Osteocyte (in vitro differentiated cells): ENCODE results near the gene OCIAD1. TPM values are rescaled to one million over a fixed set of nuclear protein-coding genes. Genes with fewer than 3 reads are reported as not detected.

Source experiments
- DNase-seq: peaks from one replicate; pipeline ENCODE4 v3.0.0; 2021; ENCODE audit warnings: mixed read lengths; ENCODE audit not compliant: unreplicated experiment; ENCODE audit errors: extremely low spot score
- H3K27ac Mint-ChIP-seq: one replicate; pipeline ENCODE4 v1.8.0; 2021; ENCODE audit warnings: mild to moderate bottlenecking, mixed read lengths; ENCODE audit not compliant: unreplicated experiment
- H3K27me3 Mint-ChIP-seq: one replicate; pipeline ENCODE4 v1.8.0; 2021; ENCODE audit warnings: mixed read lengths; ENCODE audit not compliant: unreplicated experiment
- H3K36me3 Mint-ChIP-seq: one replicate; pipeline ENCODE4 v1.8.0; 2021; ENCODE audit warnings: mixed read lengths; ENCODE audit not compliant: unreplicated experiment
- H3K4me1 Mint-ChIP-seq: one replicate; pipeline ENCODE4 v1.8.0; 2021; ENCODE audit warnings: mixed read lengths; ENCODE audit not compliant: unreplicated experiment
- H3K4me3 Mint-ChIP-seq: one replicate; pipeline ENCODE4 v1.8.0; 2021; ENCODE audit warnings: mild to moderate bottlenecking, moderate library complexity, mixed read lengths; ENCODE audit not compliant: unreplicated experiment
- H3K9me3 Mint-ChIP-seq: one replicate; pipeline ENCODE4 v1.8.0; 2021; ENCODE audit warnings: mixed read lengths; ENCODE audit not compliant: unreplicated experiment
- total RNA-seq: library from RNA; stranded (reverse); gene quantifications from 2 replicates; pipeline ENCODE4 v1.2.1, GENCODE V29; 2021
- TF ChIP-seq, protein P1 (sequence below): fragments of 200-600 bp; sonication (generic); IDR thresholded peaks from 2 replicates; pipeline ENCODE4 v1.5.0; 2021; ENCODE audit warnings: antibody characterized with exemption, mild to moderate bottlenecking, moderate library complexity

Gene OCIAD1
- total RNA-seq, 1 donor from 2014 or later: 165 TPM

DNA sequence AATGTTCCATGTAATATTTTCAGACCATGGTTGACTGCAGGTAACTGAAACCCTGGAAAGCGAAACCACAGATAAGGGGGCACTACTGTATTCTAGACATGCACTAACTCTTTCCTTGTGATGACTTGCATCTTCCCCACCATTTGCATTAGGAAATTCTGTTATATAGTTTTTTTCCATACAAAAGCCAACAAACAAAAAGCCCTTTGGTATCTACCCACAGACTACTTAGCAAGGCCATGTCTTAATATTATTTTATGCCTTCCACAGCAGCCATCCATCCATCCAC, 23.5 kb downstream of the OCIAD1 start:
- TF ChIP-seq, protein P1, sequence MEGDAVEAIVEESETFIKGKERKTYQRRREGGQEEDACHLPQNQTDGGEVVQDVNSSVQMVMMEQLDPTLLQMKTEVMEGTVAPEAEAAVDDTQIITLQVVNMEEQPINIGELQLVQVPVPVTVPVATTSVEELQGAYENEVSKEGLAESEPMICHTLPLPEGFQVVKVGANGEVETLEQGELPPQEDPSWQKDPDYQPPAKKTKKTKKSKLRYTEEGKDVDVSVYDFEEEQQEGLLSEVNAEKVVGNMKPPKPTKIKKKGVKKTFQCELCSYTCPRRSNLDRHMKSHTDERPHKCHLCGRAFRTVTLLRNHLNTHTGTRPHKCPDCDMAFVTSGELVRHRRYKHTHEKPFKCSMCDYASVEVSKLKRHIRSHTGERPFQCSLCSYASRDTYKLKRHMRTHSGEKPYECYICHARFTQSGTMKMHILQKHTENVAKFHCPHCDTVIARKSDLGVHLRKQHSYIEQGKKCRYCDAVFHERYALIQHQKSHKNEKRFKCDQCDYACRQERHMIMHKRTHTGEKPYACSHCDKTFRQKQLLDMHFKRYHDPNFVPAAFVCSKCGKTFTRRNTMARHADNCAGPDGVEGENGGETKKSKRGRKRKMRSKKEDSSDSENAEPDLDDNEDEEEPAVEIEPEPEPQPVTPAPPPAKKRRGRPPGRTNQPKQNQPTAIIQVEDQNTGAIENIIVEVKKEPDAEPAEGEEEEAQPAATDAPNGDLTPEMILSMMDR: no peak
- no peak overlapping the region for H3K27ac Mint-ChIP-seq
- DNase-seq: no peak
- H3K27me3 Mint-ChIP-seq: no peaks in the 10 kb centered on the region
- H3K4me3 Mint-ChIP-seq: no peak overlapping the region
- no peaks in the 10 kb centered on the region for H3K9me3 Mint-ChIP-seq
- H3K4me1 Mint-ChIP-seq: no peaks in the 10 kb centered on the region
- H3K36me3 Mint-ChIP-seq: peaks cover 42% of the 10 kb centered on the region

DNA sequence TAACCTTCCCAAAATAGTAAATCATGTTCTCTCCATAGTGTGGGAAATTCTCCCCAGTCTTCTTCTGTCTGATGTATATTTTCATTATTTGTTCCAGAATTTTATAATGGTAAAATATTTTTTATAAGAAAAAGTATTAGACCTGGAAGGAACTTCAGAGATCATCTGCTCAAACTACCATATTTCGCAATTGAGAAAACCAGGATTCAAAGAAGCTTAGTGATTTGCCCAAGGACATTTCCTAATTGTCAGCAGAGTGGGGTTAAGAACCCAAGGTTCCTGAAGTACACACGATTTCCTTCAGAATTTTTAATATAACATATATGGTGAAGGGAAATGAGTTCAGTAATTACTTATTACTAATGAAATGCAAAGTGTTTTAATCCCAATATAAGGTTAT, 24.1 kb downstream of the OCIAD1 start:
- peaks cover 42% of the 10 kb centered on the region for H3K36me3 Mint-ChIP-seq
- no peak overlapping the region for H3K27ac Mint-ChIP-seq
- H3K4me1 Mint-ChIP-seq: no peaks in the 10 kb centered on the region
- no peaks in the 10 kb centered on the region for H3K9me3 Mint-ChIP-seq
- no peak for DNase-seq
- TF ChIP-seq, protein P1: no peak
- H3K4me3 Mint-ChIP-seq: no peak overlapping the region
- no peaks in the 10 kb centered on the region for H3K27me3 Mint-ChIP-seq

DNA sequence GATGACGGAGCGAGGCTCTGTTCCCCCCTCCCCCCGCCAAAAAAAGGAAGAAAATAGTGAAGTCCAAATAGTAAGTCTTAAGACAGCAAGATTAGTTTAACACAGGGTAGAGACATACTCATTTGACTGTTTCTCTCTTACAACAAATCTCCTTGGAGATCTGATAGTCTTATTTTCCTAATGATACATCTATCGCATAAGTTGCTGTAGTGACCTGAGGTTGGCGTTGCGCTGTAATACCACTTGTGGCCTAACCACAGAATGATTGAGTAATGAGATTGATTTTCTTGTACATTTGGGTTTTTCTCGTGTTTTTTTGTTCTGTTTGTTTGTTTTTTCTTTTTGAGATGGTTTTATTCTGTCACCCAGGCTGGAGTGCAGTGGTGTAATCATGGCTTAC, 27.2 kb downstream of the OCIAD1 start:
- Mint-ChIP-seq H3K36me3 (peaks cover 40% of the 10 kb centered on the region), H3K27me3 (no peaks in the 10 kb centered on the region), H3K4me1 (no peaks in the 10 kb centered on the region), H3K9me3 (no peaks in the 10 kb centered on the region), H3K4me3 (no peak overlapping the region), H3K27ac (no peak overlapping the region)
- DNase-seq: no peak
- TF ChIP-seq, protein P1: no peak

DNA sequence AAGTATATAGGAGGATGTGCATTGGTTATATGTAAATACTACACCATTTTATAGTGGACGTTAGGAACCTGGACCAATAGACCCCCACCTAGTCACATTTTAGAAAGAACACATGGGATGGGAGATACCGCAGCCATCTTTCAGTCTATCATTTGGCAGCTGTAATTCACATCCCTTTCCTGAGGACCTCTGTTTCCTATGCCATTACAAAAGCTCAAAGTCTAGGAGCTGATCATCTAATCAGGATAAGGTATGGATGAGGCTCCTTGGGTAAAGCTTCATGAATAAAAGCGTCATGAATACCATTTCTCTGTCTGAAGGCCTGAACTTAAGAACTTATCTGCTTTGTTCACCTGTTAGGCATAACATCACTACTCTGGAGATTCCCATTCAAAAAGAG, 31.1 kb downstream of the OCIAD1 start:
- DNase-seq: no peak
- H3K9me3 Mint-ChIP-seq: peaks cover 6% of the 10 kb centered on the region
- H3K27ac Mint-ChIP-seq: no peak overlapping the region
- no peak overlapping the region for H3K4me3 Mint-ChIP-seq
- peaks cover 31% of the 10 kb centered on the region for H3K36me3 Mint-ChIP-seq
- no peaks in the 10 kb centered on the region for H3K27me3 Mint-ChIP-seq
- TF ChIP-seq, protein P1: no peak
- H3K4me1 Mint-ChIP-seq: no peaks in the 10 kb centered on the region

DNA sequence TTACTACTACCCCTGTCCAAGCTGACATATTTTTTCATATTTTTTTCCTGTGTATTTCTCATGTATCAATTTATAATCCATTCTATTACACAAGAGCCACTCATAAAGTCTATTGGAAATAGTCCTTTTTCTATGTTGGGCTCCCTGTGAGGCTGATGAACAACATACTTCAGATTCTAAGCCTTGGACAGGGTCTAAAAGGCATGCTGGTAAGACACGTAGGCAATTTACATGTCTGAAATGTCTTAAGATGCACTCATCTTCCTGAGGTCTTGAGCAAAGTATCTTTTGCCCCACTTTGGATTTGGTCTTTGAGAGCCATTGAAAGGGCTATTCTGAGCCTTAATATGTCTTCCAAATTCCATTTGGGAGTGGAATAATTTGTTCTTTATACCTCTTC, 31.8 kb downstream of the OCIAD1 start:
- Mint-ChIP-seq H3K4me1 (no peaks in the 10 kb centered on the region), H3K36me3 (peaks cover 30% of the 10 kb centered on the region), H3K27ac (no peak overlapping the region), H3K27me3 (no peaks in the 10 kb centered on the region), H3K4me3 (no peak overlapping the region), H3K9me3 (peaks cover 6% of the 10 kb centered on the region)
- no peak for DNase-seq
- TF ChIP-seq, protein P1: no peak
